Dermis microvascular lymphatic vessel endothelial cell (primary cell): ENCODE measurements around the gene ASMTL. TPM values are rescaled to one million over a fixed set of nuclear protein-coding genes. Genes with fewer than 3 reads are reported as not detected.

Experiments used
- DNase-seq, 2 donors: peaks; one replicate each; pipeline versions ENCODE4 v3.0.0 to v3.0.0-alpha.2; 2010; ENCODE audit warnings: low read depth in 2 of 2
- total RNA-seq: library from RNA; depleted of rRNA; stranded (reverse); fragments of >200 nt; gene quantifications from 2 replicates; pipeline ENCODE4 v1.2.1, GENCODE V29; 2014

The ASMTL gene
- total RNA-seq, 1 donor from 2014 or later, result 9.4 TPM

DNA sequence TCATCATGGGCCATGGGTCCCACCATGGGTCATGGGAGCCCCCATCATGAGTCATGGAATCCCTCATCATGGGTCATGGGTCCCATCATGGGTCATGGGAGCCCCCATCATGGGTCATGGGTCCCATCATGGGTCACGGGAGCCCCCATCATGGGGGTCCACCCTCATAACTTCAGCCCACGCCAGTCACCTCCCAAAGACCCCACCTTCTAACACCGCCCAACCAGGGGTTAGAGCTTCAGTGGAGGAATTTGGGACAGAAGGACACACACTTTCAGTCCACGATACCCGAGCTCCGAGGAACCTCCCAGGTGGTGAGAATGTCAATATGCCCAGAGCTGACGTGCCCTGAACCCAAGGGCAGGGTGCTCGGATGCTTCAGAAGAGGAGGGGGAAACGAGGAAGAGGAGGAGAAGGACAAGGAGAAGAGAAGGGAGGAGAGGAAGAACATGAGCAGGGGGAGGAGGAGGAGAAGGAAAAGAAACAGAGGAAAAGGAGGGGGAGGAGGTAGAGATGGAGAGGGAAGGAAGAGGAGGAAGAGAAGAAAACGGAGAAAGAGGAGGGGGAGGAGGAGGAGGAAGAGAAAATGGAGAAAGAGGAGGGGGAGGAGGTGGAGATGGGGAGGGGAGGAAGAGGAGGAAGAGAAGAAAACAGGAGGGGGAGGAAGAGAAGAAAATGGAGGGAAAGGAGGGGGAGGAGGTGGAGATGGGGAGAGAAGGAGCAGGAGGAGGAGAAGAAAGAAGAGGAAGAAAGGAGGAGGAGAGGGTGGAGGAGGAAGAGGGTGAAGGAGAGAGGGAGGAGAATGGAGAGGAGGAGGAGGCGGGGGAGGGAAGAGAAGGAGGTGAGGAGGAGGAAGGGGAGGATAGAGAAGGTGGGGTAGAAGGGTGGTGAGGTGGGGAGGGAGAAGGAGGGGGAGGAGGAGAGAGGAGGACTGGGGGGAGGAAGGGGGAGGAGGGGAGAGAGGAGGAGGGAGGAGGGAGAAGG lies 98.4 kb downstream of the ASMTL start:
- no peak for DNase-seq

Other genes with a start within 250 kb of the ASMTL start
- gene CRLF2, start 240.3 kb downstream of the ASMTL start, total RNA-seq, result under 0.01 TPM in 1 of 2 replicates, not detected in the other
- gene CSF2RA, start 184.1 kb downstream of the ASMTL start, total RNA-seq, result not detected in 2 replicates
- 15.9 and 20.4 TPM in 2 replicates for gene IL3RA, start 116.1 kb downstream of the ASMTL start, total RNA-seq
- gene SLC25A6, start 60.8 kb downstream of the ASMTL start, total RNA-seq, result 155 and 321 TPM in 2 replicates
- gene P2RY8, start 84.3 kb upstream of the ASMTL start, total RNA-seq, result 0.13 and 0.76 TPM in 2 replicates
- gene AKAP17A, start 138.7 kb upstream of the ASMTL start, total RNA-seq, result 13.5 and 19.1 TPM in 2 replicates
- gene ASMT, start 162.2 kb upstream of the ASMTL start, total RNA-seq, result not detected in 2 replicates